GM23338 (cell line): ENCODE results near the gene S100A14. TPM values are rescaled to one million over a fixed set of nuclear protein-coding genes. Genes with fewer than 3 reads are reported as not detected.

Experiments used
- ATAC-seq: fragments of 200-7000 bp; cut with Tn5 transposase; 3 replicates; pipeline ENCODE4 v1.9.1; 2020
- DNase-seq: peaks from one replicate; pipeline ENCODE4 v3.0.0-alpha.2; 2015; ENCODE audit warnings: low spot score
- H2AFZ ChIP-seq: fragments of 200-600 bp; sonication (generic); 2 replicates; pipeline ENCODE4 v1.8.0; 2016; ENCODE audit warnings: antibody characterized with exemption, mild to moderate bottlenecking, moderate library complexity
- H3F3A ChIP-seq: fragments of 200-600 bp; sonication (generic); replicated peaks from 2 replicates; pipeline ENCODE4 v1.8.0; 2017; ENCODE audit warnings: antibody characterized with exemption, mixed run types, low read depth
- H3K27ac ChIP-seq: fragments of 200-600 bp; sonication (generic); 2 replicates; pipeline ENCODE4 v1.6.1; 2016; ENCODE audit warnings: low read depth
- H3K27me3 ChIP-seq: fragments of 200-600 bp; sonication (generic); 2 replicates; pipeline ENCODE4 v1.8.0; 2016; ENCODE audit warnings: mild to moderate bottlenecking, mixed run types, moderate library complexity; ENCODE audit not compliant: insufficient read depth
- H3K36me3 ChIP-seq: fragments of 200-600 bp; sonication (generic); 2 replicates; pipeline ENCODE4 v1.8.0; 2016; ENCODE audit warnings: mild to moderate bottlenecking; ENCODE audit not compliant: insufficient read depth
- H3K4me1 ChIP-seq: fragments of 200-600 bp; sonication (generic); 2 replicates; pipeline ENCODE4 v1.8.0; 2016; ENCODE audit warnings: mild to moderate bottlenecking, moderate library complexity; ENCODE audit not compliant: insufficient read depth
- H3K4me2 ChIP-seq: fragments of 200-600 bp; sonication (generic); 2 replicates; pipeline ENCODE4 v1.7.1; 2017; ENCODE audit warnings: mixed run types
- H3K4me3 ChIP-seq: fragments of 200-600 bp; sonication (generic); 2 replicates; pipeline ENCODE4 v1.6.1; 2016; ENCODE audit warnings: mixed run types
- H3K79me2 ChIP-seq: fragments of 200-600 bp; sonication (generic); replicated peaks from 2 replicates; pipeline ENCODE4 v1.8.0; 2017; ENCODE audit warnings: mild to moderate bottlenecking; ENCODE audit not compliant: insufficient read depth
- H3K9me2 ChIP-seq: fragments of 200-600 bp; sonication (generic); 2 replicates; pipeline ENCODE4 v1.8.0; 2017; ENCODE audit not compliant: insufficient read depth
- H4K20me1 ChIP-seq: fragments of 200-600 bp; sonication (generic); replicated peaks from 2 replicates; pipeline ENCODE4 v1.8.0; 2017; ENCODE audit warnings: mild to moderate bottlenecking; ENCODE audit not compliant: insufficient read depth
- H3K27ac Mint-ChIP-seq: 2 replicates; pipeline ENCODE4 v1.8.0; 2020; ENCODE audit warnings: inconsistent platforms, mild to moderate bottlenecking, moderate library complexity, mixed read lengths
- H3K27me3 Mint-ChIP-seq: 3 replicates; pipeline ENCODE4 v1.8.0; 2022; ENCODE audit warnings: low read depth, mild to moderate bottlenecking, moderate library complexity, mixed read lengths, inconsistent platforms; ENCODE audit not compliant: insufficient read depth, poor library complexity
- H3K36me3 Mint-ChIP-seq: 3 replicates; pipeline ENCODE4 v1.8.0; 2021; ENCODE audit warnings: low read depth, mild to moderate bottlenecking, inconsistent platforms, moderate library complexity, mixed read lengths
- H3K4me1 Mint-ChIP-seq: 3 replicates; pipeline ENCODE4 v1.8.0; 2020; ENCODE audit warnings: mild to moderate bottlenecking, inconsistent platforms, mixed read lengths
- H3K4me3 Mint-ChIP-seq: 3 replicates; pipeline ENCODE4 v1.8.0; 2021; ENCODE audit warnings: moderate library complexity, mild to moderate bottlenecking, inconsistent platforms, mixed read lengths
- H3K9me3 Mint-ChIP-seq: 3 replicates; pipeline ENCODE4 v1.8.0; 2020; ENCODE audit warnings: moderate library complexity, mild to moderate bottlenecking, inconsistent platforms, mixed read lengths
- CREB1 ChIP-seq: fragments of 250-450 bp; sonication (Bioruptor Pico); IDR thresholded peaks from 2 replicates; pipeline ENCODE4 v1.5.0; 2020; ENCODE audit warnings: low read depth, mild to moderate bottlenecking, moderate library complexity
- EZH2 ChIP-seq: fragments of 200-600 bp; sonication (generic); IDR thresholded peaks from one replicate; pipeline ENCODE4 v1.8.0; 2017; ENCODE audit warnings: antibody characterized with exemption, mild to moderate bottlenecking, low read depth; ENCODE audit not compliant: unreplicated experiment
- JUNB ChIP-seq: IDR thresholded peaks from one replicate; pipeline ENCODE4 v1.6.1; 2016; ENCODE audit warnings: antibody characterized with exemption; ENCODE audit not compliant: unreplicated experiment
- NANOG ChIP-seq: IDR thresholded peaks from 2 replicates; pipeline ENCODE4 v1.6.1; 2016; ENCODE audit warnings: antibody characterized with exemption, borderline replicate concordance
- POLR2AphosphoS5 ChIP-seq: IDR thresholded peaks from 2 replicates; pipeline ENCODE4 v1.6.1; 2016; ENCODE audit warnings: antibody characterized with exemption, low read depth
- STAT1 ChIP-seq: IDR thresholded peaks from one replicate; pipeline ENCODE4 v1.6.1; 2016; ENCODE audit warnings: antibody characterized with exemption; ENCODE audit not compliant: unreplicated experiment
- ZNF114 ChIP-seq: fragments of 250-450 bp; sonication (Bioruptor Pico); IDR thresholded peaks from 2 replicates; pipeline ENCODE4 v1.5.0; 2020; ENCODE audit warnings: mild to moderate bottlenecking, moderate library complexity
- ZNF331 ChIP-seq: fragments of 250-450 bp; sonication (Bioruptor Pico); IDR thresholded peaks from 2 replicates; pipeline ENCODE4 v1.5.0; 2020; ENCODE audit warnings: low read depth, mild to moderate bottlenecking, moderate library complexity
- polyA plus RNA-seq: library from polyadenylated mRNA; unstranded; fragments of >200 nt; fragmentation: Nextera tagmentation; extraction: Ambion mirVana; gene quantifications from 2 replicates; pipeline ENCODE4 v1.2.1, GENCODE V29; 2016
- total RNA-seq: library from RNA; depleted of rRNA; stranded (reverse); fragments of >200 nt; shearing (Covaris generic); gene quantifications from 2 replicates; pipeline ENCODE4 v1.2.3, GENCODE V29; 2014
- TF ChIP-seq, protein P1 (sequence below), 2 experiments: fragments of 200-600 bp in 1 of 2; sonication (generic) in 1 of 2; conservative IDR thresholded peaks; 2 replicates each; pipeline versions ENCODE4 v1.5.1 to v1.6.1; 2016 to 2017; ENCODE audit warnings: antibody characterized with exemption in 2 of 2, low read depth in 2 of 2, mild to moderate bottlenecking in 2 of 2, moderate library complexity in 1 of 2
- TF ChIP-seq, protein P2 (sequence below): IDR thresholded peaks from one replicate; pipeline ENCODE4 v1.6.1; 2018; ENCODE audit warnings: antibody characterized with exemption; ENCODE audit not compliant: unreplicated experiment
- TF ChIP-seq, protein P3 (sequence below): IDR thresholded peaks from 2 replicates; pipeline ENCODE4 v1.6.1; 2016; ENCODE audit warnings: antibody characterized with exemption

The S100A14 gene
- total and polyA plus RNA-seq, 2 experiments from 2014 or later = 0.28 to 0.53 TPM

DNA sequence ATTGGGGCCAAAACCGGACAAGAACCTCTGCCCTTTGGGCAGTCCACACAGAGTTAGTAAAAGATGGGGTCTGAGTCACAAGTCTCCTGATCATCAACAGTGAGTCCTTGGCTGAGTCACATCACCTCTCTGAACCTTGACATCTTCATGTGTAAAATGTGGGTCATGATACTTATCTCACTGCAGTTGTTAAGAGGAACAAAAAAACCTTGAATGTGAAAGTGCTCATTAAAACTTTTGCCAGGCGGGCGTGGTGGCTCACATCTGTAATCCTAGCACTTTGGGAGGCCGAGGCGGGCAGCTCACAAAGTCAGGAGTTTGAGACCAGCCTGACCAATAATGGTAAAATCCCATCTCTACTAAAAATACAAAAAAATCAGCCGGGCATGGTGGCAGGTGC, 18.9 kb downstream of the S100A14 start:
- H3K27me3 ChIP-seq = no peaks in the 10 kb centered on the region
- H3K4me3 Mint-ChIP-seq = no peak overlapping the region

More for the DNA sequence above, 18.9 kb downstream of the S100A14 start:
- Histone ChIP-seq H3K4me1 (peaks cover 13% of the 10 kb centered on the region), H3K36me3 (no peaks in the 10 kb centered on the region), H3K4me3 (no peak overlapping the region), H3K4me2 (no peak overlapping the region), H3K27ac (no peak overlapping the region), H2AFZ (no peak overlapping the region; the same call in 1 of the 2 replicates), H4K20me1 (no peaks in the 10 kb centered on the region), H3F3A (0 out of 2 replicates have a peak, but pooled peaks cover 14% of the 10 kb centered on the region), H3K9me2 (no peaks in the 10 kb centered on the region), H3K79me2 (no peaks in the 10 kb centered on the region)
- no peak overlapping the region for H3K27ac Mint-ChIP-seq
- TF ChIP-seq, protein P1, sequence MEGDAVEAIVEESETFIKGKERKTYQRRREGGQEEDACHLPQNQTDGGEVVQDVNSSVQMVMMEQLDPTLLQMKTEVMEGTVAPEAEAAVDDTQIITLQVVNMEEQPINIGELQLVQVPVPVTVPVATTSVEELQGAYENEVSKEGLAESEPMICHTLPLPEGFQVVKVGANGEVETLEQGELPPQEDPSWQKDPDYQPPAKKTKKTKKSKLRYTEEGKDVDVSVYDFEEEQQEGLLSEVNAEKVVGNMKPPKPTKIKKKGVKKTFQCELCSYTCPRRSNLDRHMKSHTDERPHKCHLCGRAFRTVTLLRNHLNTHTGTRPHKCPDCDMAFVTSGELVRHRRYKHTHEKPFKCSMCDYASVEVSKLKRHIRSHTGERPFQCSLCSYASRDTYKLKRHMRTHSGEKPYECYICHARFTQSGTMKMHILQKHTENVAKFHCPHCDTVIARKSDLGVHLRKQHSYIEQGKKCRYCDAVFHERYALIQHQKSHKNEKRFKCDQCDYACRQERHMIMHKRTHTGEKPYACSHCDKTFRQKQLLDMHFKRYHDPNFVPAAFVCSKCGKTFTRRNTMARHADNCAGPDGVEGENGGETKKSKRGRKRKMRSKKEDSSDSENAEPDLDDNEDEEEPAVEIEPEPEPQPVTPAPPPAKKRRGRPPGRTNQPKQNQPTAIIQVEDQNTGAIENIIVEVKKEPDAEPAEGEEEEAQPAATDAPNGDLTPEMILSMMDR (conservative IDR thresholded peaks at IDR 0.05; ENCODE audit: low read depth in 2 of 2) = no peak
- TF ChIP-seq EZH2 = no peak
- TF ChIP-seq, protein P2, sequence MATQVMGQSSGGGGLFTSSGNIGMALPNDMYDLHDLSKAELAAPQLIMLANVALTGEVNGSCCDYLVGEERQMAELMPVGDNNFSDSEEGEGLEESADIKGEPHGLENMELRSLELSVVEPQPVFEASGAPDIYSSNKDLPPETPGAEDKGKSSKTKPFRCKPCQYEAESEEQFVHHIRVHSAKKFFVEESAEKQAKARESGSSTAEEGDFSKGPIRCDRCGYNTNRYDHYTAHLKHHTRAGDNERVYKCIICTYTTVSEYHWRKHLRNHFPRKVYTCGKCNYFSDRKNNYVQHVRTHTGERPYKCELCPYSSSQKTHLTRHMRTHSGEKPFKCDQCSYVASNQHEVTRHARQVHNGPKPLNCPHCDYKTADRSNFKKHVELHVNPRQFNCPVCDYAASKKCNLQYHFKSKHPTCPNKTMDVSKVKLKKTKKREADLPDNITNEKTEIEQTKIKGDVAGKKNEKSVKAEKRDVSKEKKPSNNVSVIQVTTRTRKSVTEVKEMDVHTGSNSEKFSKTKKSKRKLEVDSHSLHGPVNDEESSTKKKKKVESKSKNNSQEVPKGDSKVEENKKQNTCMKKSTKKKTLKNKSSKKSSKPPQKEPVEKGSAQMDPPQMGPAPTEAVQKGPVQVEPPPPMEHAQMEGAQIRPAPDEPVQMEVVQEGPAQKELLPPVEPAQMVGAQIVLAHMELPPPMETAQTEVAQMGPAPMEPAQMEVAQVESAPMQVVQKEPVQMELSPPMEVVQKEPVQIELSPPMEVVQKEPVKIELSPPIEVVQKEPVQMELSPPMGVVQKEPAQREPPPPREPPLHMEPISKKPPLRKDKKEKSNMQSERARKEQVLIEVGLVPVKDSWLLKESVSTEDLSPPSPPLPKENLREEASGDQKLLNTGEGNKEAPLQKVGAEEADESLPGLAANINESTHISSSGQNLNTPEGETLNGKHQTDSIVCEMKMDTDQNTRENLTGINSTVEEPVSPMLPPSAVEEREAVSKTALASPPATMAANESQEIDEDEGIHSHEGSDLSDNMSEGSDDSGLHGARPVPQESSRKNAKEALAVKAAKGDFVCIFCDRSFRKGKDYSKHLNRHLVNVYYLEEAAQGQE = no peak
- TF ChIP-seq POLR2AphosphoS5 = no peak
- no peak for TF ChIP-seq ZNF114 (CRISPR knock-in tag)
- TF ChIP-seq, protein P3, sequence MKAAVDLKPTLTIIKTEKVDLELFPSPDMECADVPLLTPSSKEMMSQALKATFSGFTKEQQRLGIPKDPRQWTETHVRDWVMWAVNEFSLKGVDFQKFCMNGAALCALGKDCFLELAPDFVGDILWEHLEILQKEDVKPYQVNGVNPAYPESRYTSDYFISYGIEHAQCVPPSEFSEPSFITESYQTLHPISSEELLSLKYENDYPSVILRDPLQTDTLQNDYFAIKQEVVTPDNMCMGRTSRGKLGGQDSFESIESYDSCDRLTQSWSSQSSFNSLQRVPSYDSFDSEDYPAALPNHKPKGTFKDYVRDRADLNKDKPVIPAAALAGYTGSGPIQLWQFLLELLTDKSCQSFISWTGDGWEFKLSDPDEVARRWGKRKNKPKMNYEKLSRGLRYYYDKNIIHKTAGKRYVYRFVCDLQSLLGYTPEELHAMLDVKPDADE = no peak
- TF ChIP-seq NANOG = no peak
- TF ChIP-seq CREB1 (CRISPR knock-in tag) = no peak
- no peak for TF ChIP-seq STAT1
- TF ChIP-seq JUNB = no peak
- no peak for TF ChIP-seq ZNF331 (CRISPR knock-in tag)
- H3K4me1 Mint-ChIP-seq = peaks cover 23% of the 10 kb centered on the region
- ATAC-seq (no peak), DNase-seq (no peak)
- peaks cover 8% of the 10 kb centered on the region for H3K27me3 Mint-ChIP-seq
- H3K36me3 Mint-ChIP-seq = no peaks in the 10 kb centered on the region
- no peaks in the 10 kb centered on the region for H3K9me3 Mint-ChIP-seq
